ENCODE data around the gene CAPNS1.
"Not testable (repeated sequence)": the region's sequence is repeated elsewhere in the genome, so short reads cannot be mapped to it uniquely, and the experiment has no call there.

The CAPNS1 gene

DNA sequence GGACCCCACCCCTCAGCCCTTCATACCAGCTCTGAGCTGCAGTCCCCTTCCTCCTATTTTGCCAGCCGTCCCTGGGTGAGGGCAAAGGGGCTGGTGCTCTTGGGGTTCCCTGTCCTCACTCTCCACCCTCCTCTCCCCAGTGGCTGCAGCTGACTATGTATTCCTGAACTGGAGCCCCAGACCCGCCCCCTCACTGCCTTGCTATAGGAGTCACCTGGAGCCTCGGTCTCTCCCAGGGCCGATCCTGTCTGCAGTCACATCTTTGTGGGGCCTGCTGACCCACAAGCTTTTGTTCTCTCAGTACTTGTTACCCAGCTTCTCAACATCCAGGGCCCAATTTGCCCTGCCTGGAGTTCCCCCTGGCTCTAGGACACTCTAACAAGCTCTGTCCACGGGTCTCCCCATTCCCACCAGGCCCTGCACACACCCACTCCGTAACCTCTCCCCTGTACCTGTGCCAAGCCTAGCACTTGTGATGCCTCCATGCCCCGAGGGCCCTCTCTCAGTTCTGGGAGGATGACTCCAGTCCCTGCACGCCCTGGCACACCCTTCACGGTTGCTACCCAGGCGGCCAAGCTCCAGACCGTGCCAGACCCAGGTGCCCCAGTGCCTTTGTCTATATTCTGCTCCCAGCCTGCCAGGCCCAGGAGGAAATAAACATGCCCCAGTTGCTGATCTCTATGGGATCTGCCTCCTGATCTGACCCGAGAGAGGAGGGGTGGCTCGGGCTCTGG, 10.0 kb downstream of the CAPNS1 start:
- no peak for FAIRE-seq

DNA sequence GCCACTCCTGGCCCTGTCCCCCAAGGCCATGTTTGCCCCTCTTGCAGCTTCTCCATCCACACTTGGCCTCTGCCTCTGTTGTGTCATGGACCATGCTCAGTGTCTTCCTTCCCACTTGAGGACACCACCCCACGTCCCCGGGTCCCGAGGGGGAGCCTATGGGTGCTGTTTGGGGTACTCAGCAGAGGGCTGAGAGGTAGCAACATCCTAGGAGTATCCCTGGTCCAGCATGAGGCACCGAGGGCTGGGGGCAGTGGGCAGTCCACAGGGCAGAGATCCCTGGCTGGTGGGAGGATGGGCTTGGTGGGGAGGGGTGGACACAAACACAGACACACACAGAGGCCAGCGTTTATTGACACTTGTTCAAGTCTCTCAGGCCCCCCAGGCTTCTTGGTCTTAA, 10.7 kb downstream of the CAPNS1 start:
- FAIRE-seq = no peak
- DNase-seq (ENCODE audit: insufficient read length, low spot score) = no peak

More for the DNA sequence above, 10.0 kb downstream of the CAPNS1 start:
- DNase-seq (ENCODE audit: insufficient read length, low spot score) = no peak

DNA sequence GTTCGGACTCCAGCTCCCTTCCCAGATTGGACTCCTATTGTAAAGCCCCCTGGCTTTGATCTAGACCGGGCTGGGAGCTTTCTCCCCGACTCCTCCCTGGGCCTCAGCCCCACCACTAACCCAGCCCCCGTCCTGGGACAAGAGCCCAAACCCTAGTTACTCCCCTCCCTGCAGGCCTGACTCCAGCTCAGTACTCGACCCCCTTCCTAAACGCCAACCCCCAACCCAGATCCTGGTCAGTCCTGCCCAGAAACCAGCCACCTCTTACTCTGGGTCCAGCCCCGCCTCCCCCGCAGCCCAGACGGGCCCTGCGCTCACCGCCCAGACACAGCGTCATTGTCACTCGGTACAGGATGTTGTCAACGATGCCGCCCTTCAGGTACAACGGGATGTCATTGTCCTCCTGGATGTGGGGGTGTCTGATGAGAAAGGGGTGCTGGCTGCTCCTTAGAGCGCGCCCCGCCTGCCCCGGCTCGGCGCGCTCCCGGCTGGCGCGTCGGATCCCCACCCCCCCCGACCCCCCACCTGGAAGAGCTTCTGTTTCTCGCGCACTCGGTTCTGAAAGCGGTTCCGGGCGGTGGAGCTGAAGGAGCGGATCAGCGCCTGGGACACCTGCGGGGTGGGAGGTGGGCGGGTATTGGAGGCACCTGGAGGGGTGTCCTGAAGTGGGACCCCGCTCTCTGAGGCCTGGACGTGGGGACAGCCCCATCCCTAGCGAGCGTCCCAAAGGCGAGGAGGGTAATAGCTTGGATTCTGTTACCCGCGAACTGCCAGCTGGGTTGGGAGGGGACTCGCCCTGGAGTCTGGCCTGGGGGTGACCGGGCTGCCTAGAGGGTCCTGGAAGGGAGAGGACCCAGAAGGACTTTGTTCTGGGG, 11.5 kb downstream of the CAPNS1 start:
- FAIRE-seq = no peak
- no peak for DNase-seq (ENCODE audit: insufficient read length, low spot score)

DNA sequence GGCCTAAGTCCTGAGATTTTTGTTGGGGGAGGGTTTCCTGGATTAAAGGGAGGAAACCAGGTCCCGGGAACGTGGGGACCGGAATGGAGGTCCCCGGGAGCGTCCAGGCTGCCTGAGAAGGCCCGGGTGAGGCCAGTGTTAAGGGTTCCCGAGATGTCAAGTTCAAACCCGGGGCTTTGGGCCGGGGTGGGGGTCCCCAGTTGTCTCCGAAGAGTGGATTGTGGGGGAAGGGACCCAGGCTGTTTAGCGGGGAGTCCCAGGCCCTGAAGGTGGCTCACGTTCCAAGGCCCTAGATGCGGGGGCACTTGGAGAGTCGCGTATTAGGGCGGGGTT, 12.1 kb downstream of the CAPNS1 start:
- DNase-seq (ENCODE audit: insufficient read length, low spot score) (no peak), FAIRE-seq (no peak)

DNA sequence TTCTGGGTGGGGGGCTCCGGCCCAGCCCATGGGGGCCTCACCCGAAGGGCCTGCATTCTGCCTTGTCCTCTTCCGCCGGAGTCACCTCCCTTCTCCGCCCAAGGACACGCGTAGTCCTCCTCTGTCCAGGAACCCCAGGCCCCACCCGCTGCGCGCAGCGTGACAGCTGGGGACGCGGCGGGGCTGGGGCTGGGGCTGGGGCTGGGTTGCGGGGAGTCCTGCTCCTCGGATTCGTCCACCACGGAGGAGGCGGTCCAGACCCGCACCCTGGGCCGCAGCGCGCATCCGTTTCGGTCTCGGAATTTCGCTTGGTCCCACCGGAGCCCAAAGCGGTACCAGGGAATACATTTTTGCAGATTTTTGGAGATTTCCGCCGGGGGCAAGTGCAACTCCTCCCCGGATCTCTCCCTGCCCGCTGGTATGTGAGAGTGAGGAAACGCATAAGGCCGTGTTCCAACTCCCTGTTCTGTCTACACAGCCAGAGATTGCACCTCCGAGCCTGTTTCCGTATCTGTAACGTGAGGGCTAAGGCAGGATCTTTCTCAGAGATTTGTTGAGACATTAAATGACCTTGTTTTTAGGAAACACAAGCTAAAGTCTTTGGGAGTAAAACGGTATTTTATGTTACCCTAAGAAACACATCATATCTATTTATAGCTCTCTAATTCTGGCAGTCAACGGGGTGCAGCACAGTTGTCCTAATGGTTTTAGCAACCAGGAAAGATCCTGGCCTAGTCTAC, 12.7 kb downstream of the CAPNS1 start, which contains the start of gene COX7A1:
TSS of gene COX7A1 (minus strand) at position 96 of the 740 bp plus-strand sequence. CDS start at position 56, 40 bp downstream.
- no peak for FAIRE-seq
- no peak for DNase-seq (ENCODE audit: insufficient read length, low spot score)

DNA sequence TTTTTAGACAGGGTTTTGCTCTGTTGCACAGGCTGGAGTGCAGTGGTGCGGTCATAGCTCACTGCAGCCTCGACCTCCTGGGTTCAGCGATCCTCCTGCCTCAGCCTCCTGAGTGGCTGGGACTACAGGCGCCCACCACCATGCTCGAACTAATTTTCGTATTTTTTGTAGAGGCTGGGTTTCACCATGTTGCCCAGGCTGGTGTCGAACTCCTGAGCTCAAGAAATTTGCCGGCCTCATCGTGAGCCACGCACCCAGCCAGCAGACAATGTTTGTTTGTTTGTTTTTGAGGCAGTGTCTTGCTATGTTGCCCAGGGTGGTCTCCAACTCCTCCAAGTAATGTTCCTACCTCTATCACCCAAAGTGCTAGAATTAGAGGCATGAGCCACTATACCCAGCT, 13.3 kb downstream of the CAPNS1 start:
- no peak for DNase-seq (ENCODE audit: insufficient read length, low spot score)
- no peak for FAIRE-seq

DNA sequence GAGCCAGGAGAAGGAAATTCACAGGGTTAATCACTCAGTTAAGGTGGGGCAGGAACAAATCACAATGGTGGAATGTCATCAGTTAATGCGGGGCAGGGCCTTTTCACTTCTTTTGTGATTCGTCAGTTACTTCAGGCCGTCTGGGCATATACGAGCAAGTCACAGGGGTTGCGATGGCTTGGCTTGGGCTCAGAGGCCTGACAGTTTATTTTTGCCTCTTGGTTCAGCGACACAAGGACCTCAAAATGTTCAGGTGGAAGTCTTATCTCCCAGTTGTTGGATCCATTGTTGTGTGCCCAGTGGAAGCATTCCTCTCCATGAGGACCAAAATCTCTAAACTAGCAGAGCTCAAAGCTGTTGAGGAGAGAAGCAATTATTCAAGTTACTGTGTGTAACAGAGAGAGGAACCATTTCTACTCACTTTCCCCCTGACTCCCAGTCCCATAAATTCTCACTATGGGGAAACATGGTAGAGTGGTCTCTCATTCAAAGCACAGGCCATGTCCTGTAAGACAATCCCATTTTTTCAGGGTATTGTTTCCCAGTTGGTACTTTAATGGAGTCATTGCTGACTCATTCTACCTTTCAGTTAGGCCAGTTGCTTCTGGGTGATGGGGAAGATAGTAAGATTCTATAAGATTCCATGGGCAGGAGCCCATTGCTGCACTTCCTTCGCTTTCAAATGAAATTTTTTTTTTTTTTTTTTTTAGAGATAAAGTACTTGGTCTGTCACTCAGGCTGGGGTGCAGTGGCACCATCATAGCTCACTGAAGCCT, 21.1 kb downstream of the CAPNS1 start:
- FAIRE-seq (no peak), DNase-seq (ENCODE audit: insufficient read length, low spot score) (no peak)

DNA sequence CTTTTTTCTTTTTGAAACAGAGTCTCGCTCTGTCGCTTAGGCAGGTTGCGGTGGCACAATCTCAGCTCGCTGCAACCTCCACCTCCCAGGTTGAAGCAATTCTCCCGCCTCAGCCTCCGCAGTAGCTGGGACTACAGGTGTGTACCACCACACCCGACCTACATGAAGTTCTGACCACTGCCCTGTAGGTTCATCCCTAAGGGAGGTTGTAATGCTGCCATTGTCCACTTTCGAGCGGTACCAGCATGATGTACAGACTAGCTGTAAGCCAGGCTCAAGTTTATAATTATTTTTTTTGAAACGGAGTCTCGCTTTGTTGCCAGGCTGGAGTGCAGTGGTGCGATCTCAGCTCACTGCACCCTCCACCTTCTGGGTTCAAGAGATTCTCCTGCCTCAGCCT, 23.9 kb downstream of the CAPNS1 start:
- DNase-seq (ENCODE audit: insufficient read length, low spot score) (no peak), FAIRE-seq (no peak)

DNA sequence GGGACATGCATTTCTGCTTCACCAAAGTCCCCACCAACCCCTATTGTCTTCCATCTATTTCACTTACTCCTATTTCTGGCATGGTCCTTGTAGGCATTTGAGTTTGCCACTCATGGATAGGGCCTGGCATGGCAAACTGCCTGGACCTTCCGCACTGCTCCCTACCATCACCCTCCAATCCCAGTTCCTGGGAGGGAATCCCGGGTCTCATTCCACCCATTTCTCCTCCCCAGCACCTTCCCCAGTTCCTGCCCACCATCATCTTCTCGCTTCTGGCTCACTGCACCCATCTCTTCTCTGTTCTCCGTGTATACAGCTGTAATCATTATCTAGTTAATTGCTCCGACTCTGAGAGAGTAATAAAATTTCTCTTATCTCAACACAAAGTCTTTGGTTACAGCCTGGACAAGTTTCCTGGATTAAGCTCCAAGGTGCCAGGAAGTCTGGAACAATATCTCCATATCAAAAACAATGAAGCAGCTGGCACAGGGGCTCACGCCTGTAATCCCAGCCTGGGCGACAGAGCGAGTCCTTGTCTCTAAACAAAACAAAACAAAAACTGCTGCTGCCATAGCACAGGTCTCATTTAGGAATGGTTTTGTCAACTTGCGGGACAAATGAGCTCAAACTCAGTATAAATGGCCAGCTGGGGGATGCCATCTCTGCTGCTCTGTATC, 29.4 kb downstream of the CAPNS1 start:
- DNase-seq (ENCODE audit: insufficient read length, low spot score) (no peak), FAIRE-seq (no peak)

DNA sequence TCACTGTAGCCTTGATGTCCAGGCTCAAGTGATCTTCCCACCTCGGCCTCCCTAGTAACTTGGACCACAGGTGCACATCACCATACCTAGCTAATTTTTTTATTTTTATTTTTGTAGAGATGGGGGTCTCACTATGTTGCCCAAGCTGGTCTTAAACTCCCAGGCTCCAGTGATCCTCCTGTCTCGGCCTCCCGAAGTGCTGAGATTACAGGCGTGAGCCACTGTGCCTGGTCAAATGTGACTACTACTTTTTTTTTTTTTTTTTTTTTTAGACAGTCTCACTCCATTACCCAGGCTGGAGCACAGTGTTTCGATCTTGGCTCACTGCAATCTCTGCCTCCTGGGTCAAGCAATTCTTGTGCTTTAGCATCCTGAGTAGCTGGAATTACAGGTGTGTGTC, 33.0 kb downstream of the CAPNS1 start:
- DNase-seq (ENCODE audit: insufficient read length, low spot score) (no peak), FAIRE-seq (no peak)

DNA sequence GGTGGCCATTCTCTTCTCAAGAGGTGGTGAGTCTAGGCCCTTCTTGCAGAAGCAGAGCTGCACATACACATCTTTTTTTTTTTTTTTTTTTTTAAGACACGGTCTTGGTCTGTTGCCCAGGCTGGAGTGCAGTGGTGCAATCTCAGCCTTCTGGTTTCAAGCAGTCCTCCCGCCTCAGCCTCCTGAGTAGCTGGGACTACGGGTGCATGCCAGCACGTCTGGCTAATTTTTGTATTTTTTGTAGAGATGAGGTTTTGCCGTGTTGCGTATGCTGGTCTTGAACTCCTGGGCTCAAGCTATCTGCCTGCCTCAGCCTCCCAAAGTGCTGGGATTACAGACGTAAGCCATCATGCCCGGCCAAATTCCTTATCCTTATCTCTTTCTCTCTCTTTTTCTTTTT, 34.0 kb downstream of the CAPNS1 start:
- not testable (repeated sequence) for FAIRE-seq; DNase-seq (ENCODE audit: insufficient read length, low spot score)

DNA sequence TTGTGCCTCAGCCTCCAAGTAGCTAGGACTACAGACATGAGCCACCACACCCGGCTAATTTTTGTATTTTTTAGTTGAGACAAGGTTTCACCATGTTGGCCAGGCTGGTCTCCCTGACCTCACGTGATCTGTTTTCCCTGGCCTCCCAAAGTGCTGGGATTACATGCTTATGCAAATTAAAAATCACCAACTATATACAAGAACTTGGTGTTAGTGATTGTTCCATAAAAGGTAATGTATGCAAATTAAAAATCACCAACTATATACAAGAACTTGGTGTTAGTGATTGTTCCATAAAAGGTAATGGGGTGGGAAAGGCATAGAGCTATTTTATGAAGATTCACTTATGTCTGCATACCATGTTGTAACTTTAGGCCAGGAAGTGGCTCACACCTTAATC, 39.2 kb downstream of the CAPNS1 start:
- FAIRE-seq; DNase-seq (ENCODE audit: insufficient read length, low spot score): not testable (repeated sequence)

DNA sequence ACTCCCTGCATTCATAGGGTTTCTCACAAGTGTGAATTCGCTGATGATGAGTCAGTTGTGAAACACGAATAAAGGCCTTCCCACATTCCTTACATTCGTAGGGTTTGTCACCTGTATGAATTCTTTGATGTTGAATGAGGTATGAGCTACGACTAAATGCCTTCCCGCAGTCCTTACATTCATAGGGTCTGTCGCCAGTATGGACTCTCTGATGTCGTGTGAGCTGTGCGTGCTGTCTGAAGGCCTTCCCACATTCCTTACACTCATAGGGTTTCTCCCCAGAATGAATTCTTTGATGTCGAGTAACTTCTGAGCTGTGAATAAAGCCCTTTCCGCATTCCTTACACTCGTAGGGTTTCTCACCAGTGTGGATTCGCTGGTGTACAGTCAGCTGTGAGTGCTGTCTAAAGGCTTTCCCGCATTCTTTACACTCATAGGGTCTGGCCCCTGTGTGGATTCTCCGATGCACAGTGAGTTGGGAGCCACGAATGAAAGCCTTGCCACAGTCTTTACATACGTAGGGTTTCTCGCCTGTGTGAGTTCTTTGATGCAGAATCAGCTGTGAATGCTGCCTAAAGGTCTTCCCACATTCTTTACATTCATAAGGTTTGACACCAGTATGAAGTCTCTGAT, 42.9 kb downstream of the CAPNS1 start:
- no peak for DNase-seq (ENCODE audit: insufficient read length, low spot score)
- FAIRE-seq = no peak

DNA sequence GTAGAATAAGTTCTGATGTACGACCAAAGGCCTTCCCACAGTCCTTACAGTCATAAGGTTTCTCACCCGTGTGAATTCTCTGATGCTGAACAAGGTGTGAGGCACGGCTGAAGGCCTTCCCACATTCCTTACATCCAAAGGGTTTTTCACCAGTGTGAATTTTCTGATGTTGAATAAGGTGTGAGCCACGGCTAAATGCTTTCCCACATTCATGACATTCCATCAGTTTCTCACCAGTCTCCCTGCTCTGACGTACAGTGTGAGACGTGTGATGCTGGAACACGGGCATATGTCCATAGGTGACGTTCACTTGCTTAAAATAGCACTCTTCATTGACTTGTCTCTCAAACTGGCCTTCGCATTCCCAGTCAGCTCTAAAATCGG, 43.4 kb downstream of the CAPNS1 start:
- FAIRE-seq (no peak), DNase-seq (ENCODE audit: insufficient read length, low spot score) (no peak)

DNA sequence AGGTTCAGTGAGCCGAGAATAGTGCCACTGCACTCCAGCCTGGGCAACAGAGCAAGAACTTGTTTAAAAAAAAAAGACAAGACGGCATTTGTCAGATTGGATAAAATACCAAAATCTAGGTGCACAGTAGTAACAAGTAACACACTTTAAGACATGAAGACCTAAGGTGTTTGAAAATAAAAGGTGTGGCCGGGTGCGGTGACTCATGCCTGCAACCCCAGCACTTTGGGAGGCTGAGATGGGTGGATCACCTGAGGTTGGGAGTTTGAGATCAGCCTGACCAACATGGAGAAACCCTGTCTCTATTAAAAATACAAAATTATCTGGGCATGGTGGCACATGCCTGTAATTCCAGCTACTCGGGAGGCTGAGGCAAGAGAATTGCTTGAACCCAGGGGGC, 46.9 kb downstream of the CAPNS1 start:
- FAIRE-seq; DNase-seq (ENCODE audit: insufficient read length, low spot score): not testable (repeated sequence)

DNA sequence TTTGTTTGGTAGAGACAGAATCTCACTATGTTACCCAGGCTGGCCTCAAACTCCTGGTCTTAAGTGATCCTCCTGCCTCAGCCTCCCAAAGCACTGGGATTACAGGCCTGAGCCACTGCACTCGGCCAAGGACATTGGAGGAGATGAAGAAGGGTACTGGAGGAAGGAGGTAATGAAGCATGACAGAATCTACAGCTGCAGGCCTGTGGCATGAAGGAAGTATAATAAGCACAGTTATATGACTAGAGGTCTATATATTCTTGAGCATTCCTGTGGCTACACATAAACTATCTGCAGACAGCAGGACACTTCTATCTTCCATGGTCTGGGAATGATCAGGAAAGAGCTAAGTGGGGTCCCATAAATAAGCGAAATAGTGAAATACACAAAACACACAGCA, 56.4 kb downstream of the CAPNS1 start:
- DNase-seq (ENCODE audit: insufficient read length, low spot score) (no peak), FAIRE-seq (no peak)

DNA sequence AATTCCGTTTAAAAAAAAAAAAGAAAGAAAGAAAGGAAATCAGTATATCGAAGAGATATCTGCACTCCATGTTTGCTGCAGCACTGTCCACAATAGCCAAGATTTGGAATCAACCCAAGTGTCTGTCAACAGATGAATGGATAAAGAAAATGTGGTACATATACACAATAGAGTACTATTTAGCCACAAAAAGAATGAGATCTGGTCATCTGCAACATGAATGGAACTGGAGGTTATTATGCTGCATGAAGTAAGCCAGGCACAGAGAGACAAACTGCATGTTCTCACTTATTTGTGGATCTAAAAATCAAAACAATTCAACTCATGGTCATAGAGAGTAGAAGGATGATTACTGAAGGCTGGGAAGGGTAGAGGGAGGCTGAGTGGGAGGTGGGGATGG, 58.3 kb downstream of the CAPNS1 start:
- DNase-seq (ENCODE audit: insufficient read length, low spot score) (no peak), FAIRE-seq (no peak)
